Body of pancreas (tissue), 4 donors: ENCODE measurements around the gene RUFY3. TPM values are rescaled to one million over a fixed set of nuclear protein-coding genes. Genes with fewer than 3 reads are reported as not detected.

Experiments used
- ATAC-seq: fragments of 150-250 bp; one replicate; pipeline ENCODE4 v1.9.1; 2016
- DNase-seq, 4 donors: peaks; one replicate each; pipeline ENCODE4 v3.0.0-alpha.2; 2019
- H3K27ac ChIP-seq, 4 donors: fragments of 200-600 bp; sonication (generic); 1 replicate in 3 of 4; 2 replicates in 1 of 4; pipeline versions ENCODE4 v1.5.1 to v1.6.1; 2016 to 2019; ENCODE audit warnings: mild to moderate bottlenecking in 1 of 4, mixed read lengths in 1 of 4, moderate library complexity in 1 of 4
- H3K27me3 ChIP-seq, 2 donors: fragments of 200-600 bp; sonication (generic); one replicate each; pipeline ENCODE4 v1.6.0; 2016; ENCODE audit warnings: mild to moderate bottlenecking in 1 of 2
- H3K36me3 ChIP-seq, 2 donors: fragments of 200-600 bp; sonication (generic); replicated peaks in 1 of 2; 2 replicates each; pipeline ENCODE4 v1.5.1; 2016; ENCODE audit warnings: low read depth in 2 of 2; ENCODE audit not compliant: insufficient read depth in 1 of 2
- H3K4me1 ChIP-seq: fragments of 200-600 bp; sonication (generic); one replicate; pipeline ENCODE4 v1.6.0; 2016
- H3K4me3 ChIP-seq, 2 donors: fragments of 200-600 bp; sonication (generic); 1 replicate in 1 of 2; 2 replicates in 1 of 2; pipeline ENCODE4 v1.5.1; 2016 to 2019
- H3K9me3 ChIP-seq, 3 donors: fragments of 200-600 bp; sonication (generic); 1 replicate in 2 of 3; 2 replicates in 1 of 3; pipeline ENCODE4 v1.5.1; 2016
- CTCF ChIP-seq, 7 experiments: fragments of 450-650 bp in 4 of 7; fragments of 200-600 bp in 3 of 7; sonication (generic) in 3 of 7; IDR thresholded peaks; one replicate each; pipeline ENCODE4 v1.5.1; 2016 to 2019; ENCODE audit warnings: antibody characterized with exemption in 7 of 7
- POLR2A ChIP-seq, 3 donors: fragments of 450-650 bp; IDR thresholded peaks; one replicate each; pipeline ENCODE4 v1.6.1; 2016; ENCODE audit warnings: antibody characterized with exemption in 3 of 3, mild to moderate bottlenecking in 2 of 3
- WGBS, 2 donors: methylation state at CpG; one replicate each; pipeline ENCODE4 v1.1.5; 2017; 5-methylcytosine and 5-hydroxymethylcytosine counted together
- intact Hi-C: fragments of 100-400 bp; cut with DNase I; formaldehyde crosslinking; loops from one replicate; pipeline ENCODE4 v1.15.1; 2023
- total RNA-seq, 2 donors: library from RNA; depleted of rRNA; stranded (reverse); fragments of >200 nt; gene quantifications; one replicate each; pipeline ENCODE4 v1.1.0, GENCODE V29; 2016

The RUFY3 gene
- total RNA-seq, 2 donors from 2014 or later: 46.4 to 62.6 TPM

- H3K9me3 ChIP-seq: no peaks in the 10 kb centered on the region
- intact Hi-C loops: no loop called here
- no peak overlapping the region for H3K4me3 ChIP-seq
- DNase-seq (no peak), ATAC-seq (no peak)
- no peak for TF ChIP-seq POLR2A (IDR thresholded peaks at IDR 0.05)
- TF ChIP-seq CTCF (IDR thresholded peaks at IDR 0.05): no peak
- no peak overlapping the region for H3K27ac ChIP-seq
- H3K36me3 ChIP-seq: no peaks in the 10 kb centered on the region
- no peaks in the 10 kb centered on the region for H3K27me3 ChIP-seq
- H3K4me1 ChIP-seq: peaks cover 8% of the 10 kb centered on the region
Measured at GRCh38 chr4:70753630-70754029, 31.9 kb downstream of the RUFY3 start.

- WGBS, 2 donors: 82 to 97% methylated on average over 1 of the region's 1 CpG
- Histone ChIP-seq H3K4me1 (peaks cover 8% of the 10 kb centered on the region), H3K27ac (no peak overlapping the region), H3K27me3 (no peaks in the 10 kb centered on the region), H3K4me3 (no peak overlapping the region), H3K9me3 (no peaks in the 10 kb centered on the region), H3K36me3 (no peaks in the 10 kb centered on the region)
- no peak for TF ChIP-seq CTCF (IDR thresholded peaks at IDR 0.05)
- no peak for TF ChIP-seq POLR2A (IDR thresholded peaks at IDR 0.05)
- ATAC-seq: no peak
- intact Hi-C loops: no loop called here
- no peak for DNase-seq
Measured at GRCh38 chr4:70754470-70754869, 32.7 kb downstream of the RUFY3 start.

- no peak for ATAC-seq
- H3K4me1 ChIP-seq: peaks cover 8% of the 10 kb centered on the region
- H3K4me3 ChIP-seq: no peak overlapping the region
- H3K27me3 ChIP-seq: no peaks in the 10 kb centered on the region
- DNase-seq: no peak
- 88 to 96% methylated on average over 10 of the region's 10 CpGs for WGBS, 2 donors
- TF ChIP-seq CTCF (IDR thresholded peaks at IDR 0.05): no peak
- intact Hi-C loops: no loop called here
- H3K36me3 ChIP-seq: no peaks in the 10 kb centered on the region
- no peak overlapping the region for H3K27ac ChIP-seq
- no peaks in the 10 kb centered on the region for H3K9me3 ChIP-seq
Measured at GRCh38 chr4:70754990-70755688, 33.4 kb downstream of the RUFY3 start.

GRCh38 chr4:70759126-70759525 lies 37.4 kb downstream of the RUFY3 start:
- 75 to 79% methylated on average over 1 of the region's 1 CpG for WGBS, 2 donors
- H3K27ac ChIP-seq: no peak overlapping the region
- TF ChIP-seq POLR2A (IDR thresholded peaks at IDR 0.05): no peak
- no peak for TF ChIP-seq CTCF (IDR thresholded peaks at IDR 0.05)
- intact Hi-C loops: no loop called here
- H3K4me1 ChIP-seq: no peaks in the 10 kb centered on the region
- ATAC-seq (no peak), DNase-seq (no peak)
- H3K27me3 ChIP-seq: no peaks in the 10 kb centered on the region
- H3K9me3 ChIP-seq: no peaks in the 10 kb centered on the region
- no peaks in the 10 kb centered on the region for H3K36me3 ChIP-seq
- no peak overlapping the region for H3K4me3 ChIP-seq

- H3K27me3 ChIP-seq: no peaks in the 10 kb centered on the region
- no peak overlapping the region for H3K4me3 ChIP-seq
- H3K36me3 ChIP-seq: peaks cover 0 to 1% of the 10 kb centered on the region in 2 donors
- H3K4me1 ChIP-seq: no peaks in the 10 kb centered on the region
- no peak for ATAC-seq
- no peak overlapping the region for H3K27ac ChIP-seq
- intact Hi-C loops: no loop called here
- no peaks in the 10 kb centered on the region for H3K9me3 ChIP-seq
- DNase-seq: no peak
- TF ChIP-seq CTCF (IDR thresholded peaks at IDR 0.05) (no peak), POLR2A (IDR thresholded peaks at IDR 0.05) (no peak)
Measured at GRCh38 chr4:70759627-70760026, 37.9 kb downstream of the RUFY3 start.
